NCI-H2196 treated with DMSO at 0.1 percent for 48 hours (cell line): Measurements from ENCODE around the gene USH1G.
"Not testable (repeated sequence)": the region's sequence is repeated elsewhere in the genome, so short reads cannot be mapped to it uniquely, and the experiment has no call there.

ENCODE experiments used
- DNase-seq: peaks from one replicate; lab custom pipeline; 2025; ENCODE audit not compliant: unreplicated experiment; lab: John Stamatoyannopoulos, UW

USH1G gene

DNA sequence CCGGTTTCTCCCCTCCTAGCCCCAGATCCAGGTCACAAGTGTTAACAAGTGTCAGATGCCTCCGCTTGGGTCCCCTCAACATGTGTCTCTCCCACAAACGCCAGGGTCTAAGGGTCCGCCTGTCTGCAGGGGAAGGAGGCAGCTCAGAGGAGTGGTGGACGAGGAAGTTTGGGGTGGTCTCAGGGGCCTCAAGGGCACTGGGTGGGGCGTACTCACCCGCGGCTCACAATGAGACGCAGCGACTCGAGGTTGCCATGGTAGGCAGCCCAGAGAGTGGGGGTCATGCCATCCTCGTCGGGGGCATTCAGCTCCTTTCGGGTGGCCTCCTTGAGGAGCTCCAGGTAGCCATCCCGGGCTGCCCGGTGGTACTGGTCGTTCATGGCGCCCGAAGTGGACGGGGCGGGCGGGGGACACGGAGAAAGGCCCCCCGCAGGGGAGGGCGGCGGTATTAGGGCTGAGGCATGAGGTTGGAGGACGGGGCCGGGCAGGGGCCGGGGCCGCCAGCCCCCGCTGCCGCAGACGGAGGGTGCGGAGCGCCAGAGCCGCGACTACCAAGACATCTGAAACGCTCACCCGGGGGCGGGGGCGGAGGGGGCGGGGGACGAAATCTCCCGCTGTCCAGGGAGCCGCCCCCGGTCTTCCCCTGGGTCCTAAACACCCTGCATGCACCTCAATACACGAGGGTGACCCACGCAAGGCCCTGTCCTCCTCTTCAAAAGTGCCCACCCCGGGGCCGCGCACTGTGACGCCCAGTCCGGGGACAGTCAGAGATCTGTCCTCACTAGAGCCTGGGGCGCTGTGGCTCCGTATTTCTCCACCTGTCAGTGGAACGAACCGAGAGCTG, at the start of gene USH1G:
Gene USH1G (minus strand): TSS at position 562 of the 844 bp plus-strand sequence. CDS start 182 bp downstream, at position 380.
- DNase-seq = no peak

DNA sequence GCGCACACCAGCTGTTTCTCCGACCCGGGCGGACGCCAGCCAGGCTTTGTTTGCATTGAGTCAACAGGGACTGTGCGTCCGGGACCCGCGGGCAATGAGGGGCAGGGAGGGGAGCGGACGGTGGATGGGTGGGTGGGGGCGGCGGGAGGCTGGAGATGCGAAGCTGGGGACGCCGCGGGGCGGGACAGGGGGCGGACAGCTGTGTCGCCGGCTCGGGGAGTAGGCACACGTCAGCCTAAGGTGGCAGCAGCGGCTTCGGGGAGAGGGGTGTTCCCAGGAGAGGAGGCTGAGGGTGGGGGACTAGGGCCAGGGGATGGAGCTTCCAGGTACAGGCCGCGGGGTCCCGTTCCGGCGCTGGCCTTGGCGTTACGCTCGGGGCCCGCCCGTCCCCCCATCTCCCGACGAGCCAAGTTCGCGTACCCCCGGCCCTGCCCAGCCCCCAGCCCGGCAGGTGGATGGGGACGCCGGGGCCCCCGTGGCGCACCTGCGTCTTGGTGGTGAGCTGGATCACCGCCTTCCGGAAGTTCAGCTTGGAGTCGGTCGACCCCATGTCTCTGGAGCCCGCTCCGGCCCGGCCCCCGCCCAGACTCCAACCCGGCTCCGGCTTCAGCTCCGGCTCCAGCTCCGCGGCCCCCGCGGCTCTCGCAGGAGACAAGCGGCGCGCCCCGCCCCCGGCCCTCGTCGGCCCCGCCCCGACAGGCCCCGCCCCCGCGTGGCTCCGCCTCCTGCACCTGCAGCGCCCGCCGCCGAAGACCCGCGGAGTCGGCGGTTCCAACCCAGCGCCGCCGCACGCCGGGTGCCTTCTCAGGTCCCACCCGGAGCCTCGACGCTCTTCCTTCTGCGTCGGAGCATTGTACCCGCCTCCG, 49.3 kb upstream of the USH1G start, which contains the start of gene HID1:
Gene HID1 (minus strand): TSS at position 653 of the 866 bp plus-strand sequence. CDS start 103 bp downstream, at position 550.
- DNase-seq = peak; percentile 43

DNA sequence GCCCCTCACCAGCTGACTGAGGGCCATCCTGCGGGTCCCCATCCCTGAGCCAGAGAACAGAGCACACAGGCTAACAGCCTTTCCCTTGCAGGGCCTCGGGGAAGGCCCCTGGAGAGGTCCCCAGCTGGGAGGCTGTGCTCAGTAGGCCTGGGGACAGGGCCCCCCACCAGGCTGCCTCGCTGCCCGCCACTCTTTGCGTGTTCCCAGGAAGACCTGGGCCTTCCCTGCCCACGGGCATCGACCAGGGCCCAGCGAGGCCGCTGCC, 48.7 kb upstream of the USH1G start:
- DNase-seq = no peak

DNA sequence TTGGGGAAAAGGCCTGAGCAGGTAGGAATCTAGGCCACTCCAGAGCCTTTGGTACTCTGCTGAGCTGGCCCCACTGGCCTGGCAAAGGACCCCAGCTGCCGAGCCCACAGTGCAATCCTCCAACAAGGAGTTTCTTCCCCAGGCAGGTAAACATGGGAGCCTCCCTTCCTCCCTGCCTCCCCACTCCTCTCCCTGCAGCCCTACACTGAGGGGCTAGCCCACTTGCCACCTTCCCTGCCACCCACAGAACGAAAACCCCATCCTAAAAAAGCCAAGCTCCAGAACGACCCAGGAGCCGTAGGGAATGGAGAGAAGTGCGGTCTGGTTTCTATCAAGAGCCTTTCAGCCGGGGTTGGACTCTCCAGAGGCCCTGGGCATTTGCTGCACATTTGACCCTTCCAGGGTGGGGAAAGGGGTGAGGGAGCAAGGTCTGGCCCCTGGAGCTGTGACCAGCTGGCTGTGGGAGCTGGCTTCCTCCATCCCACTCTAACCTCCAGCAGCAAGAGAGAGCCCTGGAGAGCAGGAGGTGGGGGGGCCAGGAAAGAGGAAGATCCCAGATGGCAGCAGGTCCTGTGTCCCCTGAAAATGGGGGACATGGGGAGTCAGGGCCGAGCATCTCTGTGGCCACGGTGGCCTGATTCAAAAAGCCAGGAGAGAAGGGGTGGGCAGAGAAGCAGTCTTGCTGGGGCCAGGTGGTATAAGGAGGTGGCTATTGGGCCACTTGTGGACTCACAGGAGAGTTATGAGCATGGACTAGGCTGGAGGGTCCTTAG, 48.2 kb upstream of the USH1G start:
- DNase-seq = no peak

DNA sequence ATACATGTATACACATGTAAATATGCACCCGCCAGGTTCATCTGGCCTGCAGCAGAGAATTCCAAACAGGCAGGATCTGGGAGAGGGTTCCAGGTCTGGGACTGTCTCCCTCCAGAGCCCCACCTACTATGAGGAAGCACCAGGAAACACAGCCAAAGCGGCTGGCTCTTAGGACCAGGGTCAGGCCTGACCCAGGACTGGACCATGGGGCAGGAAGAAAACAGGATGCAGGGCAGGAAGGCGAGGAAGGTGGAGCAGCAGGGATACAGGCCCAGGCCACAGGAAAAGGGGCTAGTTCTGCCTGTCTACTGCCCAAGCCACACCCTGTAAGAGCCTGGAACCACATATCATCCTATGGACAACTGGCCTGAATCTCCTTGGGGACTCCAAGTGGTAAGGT, 47.3 kb upstream of the USH1G start:
- no peak for DNase-seq

DNA sequence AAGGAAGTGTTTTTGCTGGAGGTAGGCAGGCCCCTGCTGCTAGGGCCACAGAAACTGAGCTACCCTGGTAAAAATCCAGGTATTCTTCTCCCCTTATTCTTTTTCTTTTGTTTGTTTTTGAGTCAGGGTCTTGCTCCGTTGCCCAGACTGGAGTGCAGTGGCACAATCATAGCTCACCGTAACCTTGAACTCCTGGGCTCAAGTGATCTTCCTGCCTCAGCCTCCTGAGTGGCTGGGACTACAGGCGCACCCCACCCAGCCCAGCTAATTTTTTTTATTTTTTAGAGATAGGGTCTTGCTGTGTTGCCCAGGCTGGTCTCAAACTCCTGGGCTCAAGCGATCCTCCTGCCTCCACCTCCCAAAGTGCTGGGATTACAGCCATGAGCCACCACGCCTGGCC, 46.4 kb upstream of the USH1G start:
- not testable (repeated sequence) for DNase-seq

DNA sequence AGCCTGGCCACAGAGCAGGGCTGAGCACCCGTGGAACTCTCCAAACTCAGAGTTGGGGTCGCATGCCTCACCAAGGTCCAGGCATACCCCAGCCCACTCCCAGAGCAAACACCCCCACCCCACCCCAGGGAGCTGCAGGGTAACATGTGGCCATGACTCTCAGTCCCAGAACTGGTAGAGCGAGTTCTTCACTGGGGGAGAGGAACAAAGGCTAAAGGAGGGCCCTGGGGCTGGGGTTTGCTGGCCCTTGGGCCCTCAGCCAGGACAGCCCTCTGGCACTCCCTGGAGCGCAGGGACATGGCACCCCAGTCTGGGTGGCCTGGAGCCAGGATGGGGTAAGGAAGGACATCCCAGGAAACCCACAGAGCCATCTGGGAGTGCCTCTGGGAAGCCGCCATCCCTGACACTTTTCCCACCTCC, 45.3 kb upstream of the USH1G start:
- DNase-seq = no peak

DNA sequence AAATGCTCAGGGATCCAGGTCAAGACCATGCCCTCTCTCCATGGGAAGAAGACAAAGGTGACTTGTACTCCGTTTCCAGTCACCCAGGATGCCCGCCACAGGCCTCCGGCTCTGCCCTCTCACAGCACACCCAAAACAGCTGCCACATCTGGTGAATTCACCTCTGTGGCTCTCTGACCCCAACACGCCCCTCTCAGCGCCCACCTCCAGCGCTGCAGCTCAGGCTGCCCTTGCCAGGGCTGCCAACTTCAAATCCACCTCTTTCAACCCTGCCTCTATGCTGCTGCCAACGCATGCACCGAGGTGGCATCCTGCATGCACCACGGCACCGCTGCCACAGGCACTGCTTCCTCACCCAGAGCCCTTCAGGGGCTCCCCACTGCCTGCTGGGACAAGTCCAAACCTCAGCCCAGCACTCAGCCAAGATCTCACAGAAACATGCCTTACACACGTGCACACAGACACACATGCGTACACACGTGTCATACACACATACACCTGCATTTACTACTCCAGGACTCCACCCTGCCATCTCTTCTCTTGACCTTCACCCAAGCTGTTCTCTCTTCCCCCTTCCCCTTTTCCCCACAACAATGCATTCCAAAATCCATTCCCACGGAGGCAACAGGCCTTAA, 42.0 kb upstream of the USH1G start:
- DNase-seq = no peak

DNA sequence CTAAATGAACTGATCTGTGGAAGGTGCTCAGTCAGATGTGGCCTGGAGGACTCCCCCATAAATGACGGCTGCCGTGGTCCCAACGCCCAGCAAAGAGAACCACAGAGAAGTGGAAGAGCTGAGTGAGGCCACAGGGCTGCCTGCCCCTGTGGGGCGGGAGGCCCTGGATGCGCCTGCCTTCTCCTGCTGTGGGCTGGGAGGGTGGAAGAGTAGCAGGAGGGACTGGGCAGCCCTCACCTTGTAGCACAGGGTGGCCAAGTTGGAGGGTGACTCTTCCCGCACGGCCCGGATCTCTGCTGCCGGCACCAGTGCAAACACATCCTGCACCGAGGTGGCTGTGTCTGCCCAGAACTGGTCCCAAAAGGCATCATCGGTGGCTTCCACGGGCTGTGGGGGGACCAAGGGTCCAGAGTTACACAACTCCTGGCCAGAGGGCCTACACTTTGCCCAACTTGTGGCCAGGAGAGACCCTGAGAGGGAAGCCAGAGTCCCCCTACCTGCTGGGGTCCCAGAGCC, 41.2 kb upstream of the USH1G start:
- DNase-seq = no peak

DNA sequence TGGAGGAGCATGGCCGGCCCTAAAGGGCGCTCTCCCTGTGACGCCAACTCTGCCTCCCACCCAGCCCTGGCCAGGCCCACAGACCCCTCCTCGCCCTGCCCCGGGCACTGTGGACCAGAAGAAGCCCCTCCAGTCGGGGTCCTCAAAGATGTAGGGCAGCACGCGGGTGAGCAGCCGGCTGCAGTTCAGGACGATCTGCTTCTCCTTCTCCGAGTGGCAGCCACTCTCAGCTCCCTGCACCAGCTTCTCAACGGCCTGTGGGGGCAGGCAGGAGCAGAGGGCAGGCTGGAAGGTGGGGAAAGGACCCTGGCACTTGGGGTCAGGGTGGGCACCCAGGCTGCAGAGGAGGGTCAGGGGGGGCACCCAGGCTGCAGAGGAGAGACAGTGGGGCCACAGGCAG, 40.6 kb upstream of the USH1G start:
- no peak for DNase-seq

DNA sequence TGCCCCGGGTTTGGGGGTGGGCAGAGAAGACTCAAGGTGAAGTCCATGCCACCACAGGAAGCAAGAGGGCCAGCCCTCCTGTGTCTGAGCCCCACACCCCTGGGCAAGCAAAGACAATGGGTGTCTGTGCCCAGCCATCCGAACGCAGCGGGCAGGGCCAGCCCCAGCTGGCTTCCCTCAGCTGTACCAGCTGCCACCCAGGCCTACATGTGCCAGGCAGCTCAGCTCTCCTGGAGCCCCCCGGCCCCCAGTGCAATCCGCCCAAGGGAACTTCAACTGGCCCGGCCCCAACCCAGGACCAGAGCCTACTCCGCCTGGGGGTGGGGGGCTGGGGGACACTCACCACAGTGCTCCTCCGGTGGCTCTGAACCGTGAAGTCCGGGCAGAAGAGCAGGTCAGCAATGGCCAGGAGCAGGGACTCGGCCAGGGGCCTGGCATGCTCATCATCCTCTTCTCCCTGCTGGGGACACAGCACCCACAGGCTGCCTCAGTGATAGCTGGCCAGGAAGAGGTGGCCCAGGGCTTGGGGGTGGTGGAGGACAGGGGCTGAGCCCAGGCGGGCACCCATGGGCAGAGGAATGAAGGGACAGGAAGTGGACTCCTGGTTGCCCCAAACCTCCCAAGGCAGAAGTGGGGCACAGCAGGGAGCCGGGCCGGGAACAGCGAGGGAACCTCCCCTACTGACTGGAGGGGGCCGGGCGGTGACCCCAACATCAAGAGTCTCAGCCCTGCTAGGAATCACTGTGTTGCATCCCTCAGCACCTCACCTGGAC, 39.8 kb upstream of the USH1G start:
- DNase-seq = no peak

DNA sequence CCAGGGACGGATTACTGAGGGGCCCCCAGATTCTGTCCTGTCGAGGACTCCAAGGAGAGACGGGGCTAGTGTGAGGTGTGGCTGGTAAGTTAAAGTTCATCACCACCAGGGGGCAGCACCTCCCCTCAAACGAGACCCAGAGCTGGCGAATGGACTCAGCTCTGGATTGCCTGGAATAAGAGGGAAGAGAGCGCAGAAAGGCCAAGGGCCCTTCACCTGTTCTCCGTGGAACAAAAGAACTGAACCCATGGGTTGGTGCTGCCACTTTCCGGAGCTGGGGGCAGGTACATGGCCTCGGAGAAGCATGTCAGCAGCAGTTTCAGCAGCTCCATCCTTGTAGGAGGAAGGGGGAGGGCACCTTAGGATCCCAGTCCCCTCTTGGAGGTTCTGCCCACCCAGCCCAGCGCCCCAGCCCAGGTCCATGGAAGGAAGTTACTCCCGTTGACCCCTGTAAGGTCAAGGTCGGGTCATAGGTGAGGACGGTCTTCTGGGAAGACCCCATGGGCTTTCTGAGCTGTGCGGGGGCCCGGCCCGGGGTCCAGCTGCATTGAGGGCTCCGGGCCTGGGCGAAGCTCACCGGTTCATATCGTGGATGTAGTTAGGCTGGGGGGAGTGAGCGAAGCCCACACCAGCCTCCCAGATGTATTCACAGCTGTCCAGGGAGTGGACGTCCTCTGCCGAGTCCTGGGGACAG, 38.7 kb upstream of the USH1G start:
- peak; percentile 76 for DNase-seq

DNA sequence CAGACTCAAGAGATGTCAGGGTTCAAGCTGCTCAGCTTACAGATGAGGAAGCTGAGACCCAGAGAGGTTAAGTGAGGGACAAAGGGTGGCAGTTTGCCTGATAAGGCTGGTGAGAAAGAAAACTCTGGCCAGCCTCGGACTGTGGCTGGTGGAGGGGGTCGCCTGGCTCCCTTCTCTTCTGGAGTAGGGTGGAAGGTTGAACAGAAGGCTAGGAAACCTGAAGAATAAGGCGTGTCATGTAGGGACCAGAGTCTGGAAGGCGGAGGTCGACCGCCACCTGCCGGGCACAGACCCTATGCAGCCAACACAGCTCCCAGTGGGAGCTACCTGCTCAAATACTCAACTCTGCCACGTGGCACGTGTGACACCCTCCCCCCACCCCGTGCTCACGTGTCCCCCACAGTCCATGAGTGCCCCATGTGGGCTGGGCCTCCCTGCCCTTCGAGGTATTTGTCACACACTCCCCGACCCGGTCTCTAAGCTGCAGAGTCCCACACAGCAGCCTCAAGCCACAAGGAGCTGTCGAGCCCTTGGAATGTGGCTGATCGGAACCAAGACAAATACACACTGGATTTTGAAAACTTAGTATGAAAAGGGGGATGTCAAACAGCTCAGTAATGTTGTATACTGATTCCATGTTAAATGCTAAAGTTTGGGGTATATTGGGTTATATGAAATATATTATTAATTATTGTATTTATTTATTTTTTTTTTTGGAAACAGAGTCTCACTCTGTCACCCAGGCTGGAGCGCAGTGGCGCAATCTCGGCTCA, 37.7 kb upstream of the USH1G start:
- no peak for DNase-seq

DNA sequence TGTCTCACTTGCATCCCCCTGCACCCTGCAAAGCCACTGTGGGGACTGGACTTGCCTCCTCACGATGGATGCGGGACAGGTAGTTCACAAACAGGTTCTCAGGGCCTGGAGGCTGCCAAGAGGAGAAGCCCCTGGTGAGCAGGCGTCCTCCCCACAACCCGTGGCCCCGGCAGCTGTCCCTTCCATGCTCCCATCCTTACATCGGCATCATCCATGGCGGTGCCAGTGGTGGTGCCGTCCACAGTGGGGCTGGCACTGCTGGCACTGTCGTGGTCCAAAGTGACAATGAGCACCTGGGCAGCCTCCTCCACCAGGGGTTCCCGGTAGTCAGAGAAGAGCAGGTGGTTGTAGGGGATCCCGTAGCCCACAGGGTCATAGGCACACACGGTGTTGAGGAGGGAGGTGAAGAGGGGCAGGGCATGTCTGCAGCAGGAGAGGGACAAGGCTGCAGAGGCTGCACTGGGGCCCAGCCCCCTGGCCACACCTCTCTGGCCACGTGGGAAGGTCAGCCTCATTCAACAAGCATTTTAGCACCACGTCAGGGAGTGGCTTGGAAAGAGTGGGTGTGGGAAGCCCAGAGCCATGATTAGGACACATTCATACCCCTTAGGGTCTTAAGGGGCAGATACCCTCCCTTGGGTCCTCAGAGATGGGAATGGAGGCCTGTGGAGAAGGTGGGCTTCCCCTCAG, 36.9 kb upstream of the USH1G start:
- DNase-seq = no peak

DNA sequence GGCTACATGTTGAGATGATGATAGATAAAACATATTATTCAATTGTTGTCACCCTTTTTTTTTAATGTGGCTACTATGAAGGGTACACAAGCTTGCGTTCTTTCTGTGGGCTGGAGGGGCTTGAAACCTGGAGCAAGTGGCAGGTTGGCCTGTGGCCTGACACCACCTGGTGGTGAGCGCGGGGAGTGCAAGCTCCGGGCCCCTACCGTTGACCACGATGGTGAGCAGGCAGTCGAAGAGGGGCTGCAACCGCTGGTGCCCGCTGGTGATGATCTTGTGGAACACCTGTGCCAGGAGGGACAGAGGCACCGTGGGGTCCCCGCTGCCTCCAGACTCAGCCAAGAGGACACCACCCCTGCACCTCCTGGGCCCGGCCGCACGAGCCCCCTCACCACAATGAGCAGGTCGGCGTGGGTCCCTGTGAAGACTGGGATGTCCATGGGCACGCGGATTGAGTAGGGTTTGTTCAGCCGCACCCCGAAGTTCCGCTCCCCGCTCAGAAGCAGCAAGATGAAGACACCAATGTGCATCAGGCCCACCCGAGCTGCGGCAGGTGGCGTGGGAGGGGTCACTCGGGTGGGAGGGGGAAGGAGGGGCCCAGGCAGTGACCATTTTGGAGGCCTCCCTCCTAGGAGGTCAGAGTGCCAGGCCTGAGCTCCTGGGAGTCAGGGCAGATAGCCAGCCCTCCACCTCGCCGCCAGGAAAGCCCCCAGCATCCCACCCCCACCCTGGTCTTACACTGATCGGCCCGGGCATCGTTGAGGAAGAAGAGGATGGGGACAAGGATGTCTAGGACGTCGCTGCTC, 35.1 kb upstream of the USH1G start:
- DNase-seq = no peak

DNA sequence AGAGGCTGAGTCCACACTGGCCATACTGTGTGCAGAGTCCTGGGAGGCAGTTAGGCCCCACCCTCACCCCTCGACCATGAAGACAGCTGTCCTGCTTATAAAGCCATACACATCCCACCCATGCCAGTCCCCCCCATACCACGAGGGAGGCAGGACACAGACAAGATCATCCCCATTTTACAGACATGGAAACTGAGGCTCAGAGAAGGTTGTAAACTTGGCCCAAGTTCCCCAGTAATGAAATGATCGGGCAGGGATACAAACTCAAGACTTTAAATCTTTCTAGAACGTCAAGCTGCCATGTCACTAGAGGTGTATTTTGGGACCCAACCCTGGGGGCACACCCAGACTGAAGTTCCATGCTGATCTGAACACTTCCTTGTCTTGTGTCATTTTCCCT, 33.0 kb upstream of the USH1G start:
- no peak for DNase-seq
